GM11168 (cell line): ENCODE measurements around the gene OPA1.

ENCODE experiments used
- in situ Hi-C: fragments of 300-500 bp; cut with MboI; formaldehyde crosslinking; loops from one replicate; pipeline ENCODE4 v1.12.0; 2022; ENCODE audit warnings: low sequenced_read_pairs; ENCODE audit not compliant: unreplicated experiment

OPA1 gene

DNA sequence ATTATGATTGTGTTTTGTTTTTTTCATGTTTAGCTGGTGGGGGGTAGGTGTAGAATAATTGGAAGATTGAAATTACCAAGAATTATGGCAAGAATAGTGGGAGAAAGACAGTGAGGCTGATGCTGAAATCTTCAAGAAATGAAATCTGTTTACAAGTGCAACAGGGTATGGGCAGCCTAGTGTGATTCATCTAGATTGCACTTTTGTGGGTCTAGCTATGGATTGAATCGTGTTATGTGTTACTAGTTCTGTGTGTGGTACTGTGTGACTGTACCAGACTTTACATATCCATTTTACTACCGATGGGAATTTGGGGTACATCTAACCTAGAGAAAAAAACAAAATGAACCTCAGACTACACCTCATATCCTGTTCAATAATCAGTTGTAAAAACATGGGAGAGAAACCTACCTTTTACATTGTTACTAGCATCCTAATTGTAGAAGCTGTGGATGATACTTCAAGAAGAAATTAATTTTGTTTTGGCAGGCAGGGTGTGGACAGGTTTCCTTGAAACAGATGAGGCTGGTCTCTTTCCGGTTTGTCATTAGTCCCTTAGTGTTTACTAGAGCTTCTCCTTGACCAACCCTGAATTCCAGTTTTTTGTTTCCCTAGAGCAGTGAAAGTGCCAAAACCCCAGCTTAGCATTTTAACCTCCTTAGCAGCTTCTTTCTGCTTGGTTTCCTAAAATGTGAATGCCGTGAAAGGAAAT, 47.9 kb downstream of the OPA1 start:
- in situ Hi-C loops, result no loop called here

DNA sequence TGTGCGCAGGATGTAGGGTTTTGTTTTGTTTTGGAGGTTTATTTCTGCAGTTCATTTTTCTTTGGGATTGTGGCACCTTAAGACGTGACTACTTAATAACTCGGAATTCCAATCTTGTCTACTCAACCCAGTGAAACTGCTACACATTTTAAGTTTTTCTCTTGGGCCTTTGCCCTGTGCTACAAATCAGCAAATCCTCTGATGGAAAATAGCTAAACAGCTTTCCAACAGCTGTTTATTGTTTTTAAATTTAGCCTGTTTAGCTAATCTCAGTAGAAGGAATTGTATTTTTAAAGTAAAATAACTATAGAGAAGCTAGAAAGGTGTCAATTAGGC, 48.4 kb downstream of the OPA1 start:
- in situ Hi-C loops, result no loop called here

DNA sequence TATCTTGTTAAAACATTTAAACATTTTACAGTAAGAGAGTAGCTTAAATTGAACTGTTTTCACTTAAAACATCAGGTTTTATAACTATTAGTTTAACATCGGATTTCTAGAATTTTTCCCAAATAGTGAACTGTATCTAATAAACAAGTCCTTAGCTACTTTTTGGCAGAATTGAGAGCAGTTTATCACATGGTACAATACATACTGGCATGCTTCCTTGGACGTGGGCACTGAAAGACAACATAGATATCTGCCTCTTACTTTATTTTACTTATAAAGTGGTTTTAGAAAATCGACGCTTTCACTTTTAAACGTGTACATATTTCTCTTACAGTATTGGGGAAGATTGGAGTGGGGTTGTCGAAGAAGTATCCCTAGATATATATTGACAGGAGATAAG, 52.8 kb downstream of the OPA1 start:
- in situ Hi-C loops, result no loop called here

DNA sequence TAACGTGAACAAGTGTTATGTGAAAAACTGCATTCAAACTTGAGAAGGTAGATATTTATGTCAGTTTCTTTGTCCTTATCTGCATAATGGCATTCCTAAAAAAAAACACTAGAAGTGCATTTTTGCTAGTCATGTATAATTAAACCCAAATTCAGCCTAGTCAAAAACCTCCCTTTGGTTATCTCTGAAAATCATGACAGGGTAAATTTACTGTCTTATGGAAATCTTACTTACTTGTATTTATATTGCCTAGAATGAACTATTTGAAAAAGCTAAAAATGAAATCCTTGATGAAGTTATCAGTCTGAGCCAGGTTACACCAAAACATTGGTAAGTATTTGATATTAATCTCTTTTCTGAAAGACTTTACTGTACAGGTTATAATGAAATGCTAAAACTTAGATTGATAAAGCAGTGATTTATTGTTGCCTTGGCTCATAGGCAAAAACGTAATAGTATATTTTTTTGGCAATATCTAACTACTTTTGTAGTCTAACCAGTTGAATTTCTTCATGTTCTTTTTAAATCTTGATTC, 55.6 kb downstream of the OPA1 start:
- in situ Hi-C loops, result no loop called here

DNA sequence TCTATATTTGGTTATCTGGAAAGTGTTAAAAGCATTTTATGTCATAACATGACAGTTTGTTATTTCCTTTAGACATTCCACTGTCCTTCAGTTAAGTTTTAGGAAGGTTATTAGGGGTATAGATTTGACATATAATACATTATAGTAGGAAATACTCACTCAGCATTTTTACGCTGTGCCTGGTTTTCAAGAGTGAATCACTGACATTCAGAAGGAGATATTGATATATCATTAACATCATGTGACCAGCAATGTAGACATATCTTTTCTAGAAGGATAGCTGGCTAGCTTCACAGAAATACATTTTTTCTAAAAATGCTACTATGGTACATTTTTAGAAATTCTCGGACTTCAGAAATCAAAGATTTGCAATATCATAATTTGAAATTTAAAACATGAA, 57.6 kb downstream of the OPA1 start:
- in situ Hi-C loops, result no loop called here

DNA sequence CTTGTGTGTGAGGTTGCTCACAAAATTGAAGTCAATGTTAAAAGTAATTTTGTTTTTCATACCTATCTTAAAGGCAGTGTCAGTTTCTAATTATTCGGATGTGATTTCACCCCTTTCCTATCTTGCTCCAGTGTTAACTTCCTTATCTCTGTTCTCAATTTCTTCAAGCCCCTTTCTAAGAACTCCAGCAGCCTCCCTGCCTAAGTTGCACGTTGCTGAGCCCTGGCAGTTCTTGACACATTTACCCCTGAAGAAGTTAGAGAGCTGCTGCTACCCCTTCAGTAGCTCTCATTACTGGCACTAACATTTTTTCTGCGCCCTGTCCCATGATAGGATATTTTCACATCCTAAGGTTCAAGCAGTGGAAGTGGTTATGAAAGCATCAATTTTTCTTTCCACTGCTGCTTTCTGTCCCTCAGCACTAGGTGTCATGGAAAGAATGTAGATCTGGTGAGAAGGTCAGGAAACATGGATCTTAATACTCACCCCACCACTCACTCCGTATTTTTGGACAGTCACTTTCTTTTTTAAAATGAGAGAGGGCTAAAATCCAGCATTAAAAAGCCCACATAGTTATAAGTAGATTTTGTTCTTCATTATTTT, 62.9 kb downstream of the OPA1 start:
- in situ Hi-C loops, result loop anchor here (5.0 kb wide), 1 partner anchor 661 kb away; no protein-coding TSS in a partner anchor

DNA sequence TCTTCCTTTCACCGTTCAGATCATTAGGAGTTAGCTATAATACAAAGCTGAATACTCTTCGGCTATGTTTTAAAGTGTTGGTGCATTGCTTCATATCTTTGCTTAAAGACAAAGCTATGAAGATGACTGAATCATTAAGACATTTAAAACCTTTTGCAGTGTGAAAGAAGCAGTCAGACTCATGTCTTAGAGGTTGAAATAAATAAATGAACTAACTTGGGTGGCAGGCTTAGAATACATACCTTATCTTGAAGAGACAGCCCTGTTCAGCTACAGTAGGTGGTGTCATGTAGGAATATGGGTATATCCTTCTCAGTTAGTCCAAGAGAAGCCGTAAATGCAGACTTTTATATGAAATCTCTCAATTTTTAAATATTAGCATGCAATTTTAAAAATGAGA, 63.4 kb downstream of the OPA1 start:
- in situ Hi-C loops, result loop anchor here (5.0 kb wide), 1 partner anchor 661 kb away; no protein-coding TSS in a partner anchor

DNA sequence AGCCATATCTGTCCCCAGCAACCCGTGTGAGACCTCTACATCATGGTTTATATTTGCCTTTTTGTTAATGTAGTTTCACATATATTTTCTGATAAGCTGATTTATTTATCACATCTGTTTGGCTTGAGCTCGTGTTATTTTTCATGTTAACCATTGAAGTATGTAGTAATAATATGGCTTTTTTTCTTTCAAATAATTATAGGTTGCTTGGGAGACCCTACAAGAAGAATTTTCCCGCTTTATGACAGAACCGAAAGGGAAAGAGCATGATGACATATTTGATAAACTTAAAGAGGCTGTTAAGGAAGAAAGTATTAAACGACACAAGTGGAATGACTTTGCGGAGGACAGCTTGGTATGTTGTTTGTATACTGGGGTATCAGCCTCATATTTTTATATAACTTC, 63.9 kb downstream of the OPA1 start:
- in situ Hi-C loops, result loop anchor here (5.0 kb wide), 1 partner anchor 660 kb away; no protein-coding TSS in a partner anchor

DNA sequence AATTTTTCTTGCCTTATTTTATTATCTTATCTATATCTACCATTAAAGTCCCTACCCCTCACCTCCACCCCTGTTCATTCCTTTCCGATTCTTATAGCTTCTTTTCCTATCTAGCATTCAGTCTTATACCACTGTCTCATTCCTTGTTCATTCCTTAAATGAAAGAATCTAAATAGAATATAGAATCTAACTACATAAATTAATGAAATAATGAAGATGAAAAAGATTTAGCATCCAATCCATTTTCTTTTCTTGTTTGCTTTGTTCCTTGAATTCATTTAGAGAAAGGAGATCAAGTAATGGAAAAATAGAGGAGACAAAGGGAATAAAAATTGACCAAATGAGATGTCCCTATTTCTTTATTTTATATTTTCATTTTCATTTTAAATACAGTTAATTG, 67.2 kb downstream of the OPA1 start:
- in situ Hi-C loops, result no loop called here

DNA sequence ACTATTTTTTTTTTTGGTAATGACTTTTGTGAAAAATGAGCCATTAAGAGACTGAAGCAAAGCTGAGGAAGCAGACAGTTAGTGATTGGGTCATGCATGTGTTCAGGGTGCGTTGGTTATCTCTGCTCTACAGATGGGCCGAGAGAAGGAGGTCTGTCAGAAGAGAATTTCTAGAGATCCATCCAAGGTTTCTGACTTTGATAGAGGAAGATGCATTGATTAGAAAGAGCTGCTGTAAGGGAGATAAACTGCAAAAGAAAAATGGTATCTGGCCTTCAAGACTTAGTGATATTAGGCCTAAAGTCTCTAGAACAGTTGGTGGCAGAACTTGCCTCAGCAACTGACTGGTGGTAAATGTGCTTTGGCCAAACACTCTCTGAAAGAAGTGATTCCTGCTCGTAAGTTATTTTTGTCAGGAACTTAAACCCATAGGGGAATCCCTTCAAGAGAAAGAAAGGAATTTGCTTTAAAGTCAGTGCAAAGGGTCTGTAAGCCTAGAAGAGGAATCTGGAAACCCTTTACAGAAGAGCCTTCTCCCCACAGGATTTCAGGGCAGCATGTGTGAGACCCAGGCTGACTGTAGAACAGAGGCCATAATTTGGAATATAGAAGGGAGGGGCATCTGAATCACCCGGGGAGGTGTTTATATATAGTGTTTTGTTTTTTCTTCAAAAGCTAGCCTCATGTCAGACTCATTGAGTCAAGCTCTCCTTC, 67.8 kb downstream of the OPA1 start:
- in situ Hi-C loops, result no loop called here

DNA sequence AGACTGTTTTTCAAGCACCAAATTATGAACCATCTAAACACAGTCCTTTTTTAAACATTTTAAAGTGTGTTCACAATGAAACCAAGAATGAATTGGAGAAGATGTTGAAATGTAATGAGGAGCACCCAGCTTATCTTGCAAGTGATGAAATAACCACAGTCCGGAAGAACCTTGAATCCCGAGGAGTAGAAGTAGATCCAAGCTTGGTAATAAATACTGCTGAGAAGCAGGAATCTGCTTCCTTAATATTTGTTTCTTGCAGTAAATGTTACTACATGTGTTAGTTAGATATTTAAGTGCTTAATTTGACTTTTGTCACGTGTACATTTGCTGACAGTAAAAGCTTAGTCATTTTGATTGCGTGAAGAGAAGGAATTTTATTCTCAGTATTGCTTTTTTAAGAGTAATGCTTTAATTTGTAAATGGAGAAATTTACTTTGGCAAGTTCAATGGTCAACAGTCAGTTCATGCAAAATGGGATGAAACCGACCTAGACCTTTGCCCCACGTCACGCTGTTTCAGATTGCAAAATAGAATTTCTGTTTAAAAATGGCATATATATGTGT, 69.8 kb downstream of the OPA1 start:
- in situ Hi-C loops, result no loop called here

DNA sequence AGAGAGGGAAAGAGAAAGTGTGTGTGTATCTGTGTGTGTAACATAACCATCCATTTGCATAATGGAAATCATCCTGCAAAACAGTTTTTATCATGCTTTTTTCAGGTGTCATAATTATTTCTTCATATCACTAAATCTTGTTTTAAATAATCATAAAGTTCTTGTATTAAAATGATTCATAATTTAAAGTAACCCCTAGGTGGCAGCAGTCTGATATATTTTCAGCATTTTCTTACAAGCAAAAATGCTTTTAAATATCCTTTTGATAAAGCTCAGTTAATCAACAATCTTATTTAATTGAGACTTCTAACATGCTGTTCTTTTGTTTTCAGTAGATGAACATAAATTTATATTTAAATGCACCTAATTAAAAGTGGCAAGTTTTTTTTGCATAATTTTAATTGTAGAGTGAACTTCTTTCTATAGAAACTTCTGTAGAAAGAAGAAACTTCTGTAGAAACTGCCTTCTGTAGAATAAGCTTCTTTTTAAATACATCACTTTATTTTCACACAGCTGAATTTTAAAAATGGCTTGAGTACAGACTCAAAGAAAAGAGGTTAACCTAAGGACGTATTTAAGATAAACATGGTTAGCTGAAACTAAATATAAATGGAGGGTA, 72.5 kb downstream of the OPA1 start:
- in situ Hi-C loops, result no loop called here

DNA sequence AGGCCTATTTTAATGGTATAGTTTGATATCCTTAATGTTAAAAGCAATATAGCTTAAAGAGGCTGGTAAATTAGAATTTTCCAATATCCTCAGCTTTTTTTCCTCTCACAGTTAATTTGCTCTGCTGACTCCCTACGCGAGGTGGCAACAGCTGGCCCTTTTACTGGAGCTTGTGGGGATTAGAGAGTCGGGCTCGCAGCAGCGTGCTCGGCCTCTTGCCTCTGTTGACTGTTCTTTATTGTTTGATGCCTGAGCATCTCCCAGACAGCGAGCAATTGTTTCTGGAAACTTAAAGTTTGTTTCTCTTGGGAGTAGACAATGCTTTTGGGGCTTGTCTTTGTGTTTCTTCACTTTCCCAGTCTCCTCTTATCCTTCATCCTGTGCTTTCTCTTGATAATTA, 80.8 kb downstream of the OPA1 start:
- in situ Hi-C loops, result no loop called here

DNA sequence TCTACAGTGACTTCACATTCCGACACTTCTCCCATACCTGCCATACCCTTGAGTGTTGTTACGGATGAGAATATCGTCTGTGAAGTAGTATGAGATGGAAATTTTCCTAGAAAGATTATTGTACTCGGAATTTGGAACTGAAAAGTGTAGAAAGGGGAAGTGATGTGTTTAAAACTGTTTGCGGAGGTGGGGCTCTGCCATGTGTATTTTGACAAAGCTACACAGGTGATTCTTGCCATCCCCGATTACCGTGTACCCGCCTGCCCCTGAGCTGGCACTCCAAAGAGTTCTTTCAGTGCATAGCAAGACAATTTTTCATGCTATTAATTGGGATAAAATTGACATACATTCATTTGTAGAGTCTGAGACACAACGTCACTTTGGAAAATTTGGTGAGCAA, 81.7 kb downstream of the OPA1 start:
- in situ Hi-C loops, result no loop called here

DNA sequence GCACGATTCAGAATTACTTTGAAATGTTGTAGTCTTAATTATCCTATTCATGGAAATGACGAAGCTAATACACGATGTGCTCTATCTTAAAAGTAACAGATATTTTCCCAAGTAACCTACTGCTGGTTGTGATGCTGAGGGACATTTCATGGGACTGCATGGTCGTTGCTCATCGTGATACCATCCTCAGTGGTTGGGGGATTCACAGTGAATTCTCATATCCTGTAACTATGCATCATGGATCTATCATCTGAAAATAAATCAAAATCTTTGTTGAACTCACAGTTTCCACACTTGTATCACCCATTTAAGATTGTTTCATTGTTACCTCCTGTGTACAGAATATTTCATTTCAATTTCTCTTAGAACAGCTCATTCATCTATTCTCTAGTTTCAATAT, 84.7 kb downstream of the OPA1 start:
- in situ Hi-C loops, result no loop called here

DNA sequence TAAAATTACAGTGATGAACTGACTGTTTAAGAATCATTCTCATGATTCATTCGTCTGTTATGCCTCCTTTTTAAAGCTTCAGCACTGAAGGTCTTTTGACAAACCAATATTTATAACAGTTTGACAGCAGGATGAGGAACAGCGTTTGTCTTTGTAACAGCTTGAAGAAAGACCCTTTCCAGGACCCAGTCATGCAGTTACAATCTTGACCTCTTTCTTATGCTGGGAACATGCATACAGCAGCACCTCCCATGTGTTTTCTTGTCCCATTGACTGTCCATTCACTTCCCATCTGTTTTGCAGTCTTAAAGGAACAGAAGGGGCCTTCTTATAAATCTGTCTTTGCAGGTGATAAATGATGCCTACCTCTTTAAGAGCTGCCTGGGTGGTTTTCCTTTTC, 87.2 kb downstream of the OPA1 start:
- in situ Hi-C loops, result no loop called here

DNA sequence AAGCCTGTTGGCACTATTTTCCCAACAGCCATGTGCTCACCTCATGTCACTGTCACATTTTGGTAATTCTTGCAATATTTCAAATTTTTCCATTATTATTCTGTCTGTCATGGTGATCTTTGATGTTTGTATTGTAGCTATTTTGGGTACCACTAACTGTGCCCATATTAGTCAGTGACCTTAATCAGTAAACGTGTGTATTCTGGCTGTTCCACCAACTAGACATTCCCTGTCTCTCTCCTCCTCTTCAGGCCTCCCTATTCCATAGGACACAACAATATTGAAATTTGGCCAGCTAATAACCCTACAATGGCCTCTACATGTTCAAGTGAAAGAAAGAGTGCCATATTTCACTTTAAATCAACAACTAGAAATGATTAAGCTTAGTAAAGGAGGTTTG, 88.6 kb downstream of the OPA1 start:
- in situ Hi-C loops, result no loop called here

DNA sequence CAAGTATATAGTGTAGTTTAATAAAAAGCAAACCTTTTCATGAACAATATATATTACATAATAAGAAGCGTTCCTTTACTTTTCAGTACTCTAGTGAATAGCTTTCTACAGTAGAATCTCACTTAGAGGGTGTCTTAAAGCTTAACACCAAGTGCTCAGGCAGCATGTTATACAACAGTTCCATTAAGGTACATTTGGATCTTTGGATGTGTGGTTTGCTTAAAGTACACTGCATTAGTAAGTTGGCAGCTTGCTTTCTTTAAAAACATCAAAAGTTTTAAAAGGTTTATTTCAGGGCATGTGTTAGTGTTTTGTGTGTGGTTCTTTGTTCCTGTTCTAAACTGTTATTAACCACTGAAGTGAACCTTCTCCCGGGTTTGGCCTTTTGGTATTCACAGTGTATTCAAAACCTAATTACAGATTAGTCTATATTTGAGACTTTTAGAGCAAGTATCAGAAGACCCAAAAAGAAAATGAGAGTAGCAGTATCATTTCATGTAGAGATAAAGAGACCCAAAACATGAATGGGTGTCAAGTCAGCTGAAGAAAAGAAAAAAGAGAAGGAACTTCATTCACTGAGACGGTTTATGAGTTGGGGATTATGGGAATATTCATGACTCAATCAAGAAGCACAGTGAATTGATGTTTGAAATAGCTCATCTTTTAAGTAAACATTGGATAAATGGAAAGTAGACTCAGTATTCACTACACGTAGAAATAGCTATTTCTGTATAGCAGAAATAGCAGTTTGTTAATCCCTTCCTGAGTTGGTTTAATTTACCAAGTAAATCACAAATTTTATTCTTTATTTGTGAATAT, 93.9 kb downstream of the OPA1 start:
- in situ Hi-C loops, result no loop called here

DNA sequence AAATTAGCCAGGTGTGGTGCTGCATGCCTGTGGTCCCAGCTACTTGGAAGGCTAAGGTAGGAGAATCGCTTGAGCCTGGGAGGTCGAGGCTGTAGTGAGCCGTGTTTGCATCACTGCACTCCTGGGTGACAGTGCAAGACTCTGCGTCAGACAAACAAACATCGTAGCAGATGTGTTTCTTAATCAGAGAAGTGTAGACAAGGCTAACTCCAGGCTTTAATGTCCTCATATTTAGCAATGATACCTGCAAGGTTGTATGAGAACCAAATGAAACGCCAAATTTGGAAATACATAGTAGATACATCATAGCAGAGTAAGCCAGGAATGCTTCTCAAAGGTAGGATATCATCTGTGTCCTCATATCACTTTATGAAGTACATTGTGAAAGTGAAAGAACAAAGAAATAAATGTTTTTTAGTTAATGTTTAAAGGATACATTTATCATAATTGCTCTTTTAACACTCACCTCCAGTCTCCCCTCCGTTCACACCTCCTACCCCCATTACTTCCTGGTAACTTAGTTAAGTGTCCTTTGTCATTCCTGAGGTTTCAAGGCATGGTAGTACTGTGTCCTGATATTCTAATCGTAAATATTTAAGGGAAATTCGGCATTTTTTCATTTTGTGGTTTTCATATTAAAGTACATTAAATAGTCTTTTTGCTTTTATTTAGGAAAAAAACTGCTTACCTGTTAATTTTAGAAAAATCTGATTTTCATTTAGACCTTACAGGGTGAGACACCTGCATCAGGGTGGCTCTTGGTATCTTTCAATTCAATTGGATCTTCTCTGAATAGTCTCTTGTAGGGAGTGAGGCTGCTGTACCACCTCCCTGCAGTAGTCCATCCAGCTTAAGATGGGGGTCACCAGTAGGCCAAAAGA, 96.1 kb downstream of the OPA1 start:
- in situ Hi-C loops, result no loop called here
